HG02840 (cell line): ENCODE data around the gene SOX4.

Experiments
- ATAC-seq: cut with Tn5 transposase; IDR thresholded peaks from one replicate; pipeline ENCODE4 v1.9.1; 2021; ENCODE audit warnings: mild to moderate bottlenecking, moderate library complexity, moderate number of reproducible peaks; ENCODE audit not compliant: unreplicated experiment, low FRiP score

SOX4 gene

DNA sequence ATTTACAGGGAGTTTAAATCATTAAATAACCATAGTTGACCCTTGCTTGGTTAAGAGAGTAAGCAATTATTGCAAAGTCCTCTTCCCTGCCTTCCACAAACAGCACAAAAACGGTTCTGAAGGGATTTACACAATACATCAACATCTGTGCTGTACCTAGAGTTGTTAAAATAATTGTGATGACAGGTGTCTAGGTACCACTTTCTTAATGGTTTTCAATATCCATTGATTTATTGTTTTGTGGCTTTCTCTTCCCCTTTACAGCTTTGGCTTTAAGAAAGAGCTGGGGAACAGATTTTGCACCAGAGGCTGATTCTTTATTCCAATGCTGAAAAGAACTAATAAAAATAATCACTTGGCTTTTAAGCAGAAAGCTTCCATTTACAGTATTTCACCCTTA lies 598 bp upstream of the SOX4 start:
- ATAC-seq = no peak

GRCh38 chr6:21593927-21594415 lies 420 bp downstream of the SOX4 start:
- peak; percentile 3 for ATAC-seq

DNA sequence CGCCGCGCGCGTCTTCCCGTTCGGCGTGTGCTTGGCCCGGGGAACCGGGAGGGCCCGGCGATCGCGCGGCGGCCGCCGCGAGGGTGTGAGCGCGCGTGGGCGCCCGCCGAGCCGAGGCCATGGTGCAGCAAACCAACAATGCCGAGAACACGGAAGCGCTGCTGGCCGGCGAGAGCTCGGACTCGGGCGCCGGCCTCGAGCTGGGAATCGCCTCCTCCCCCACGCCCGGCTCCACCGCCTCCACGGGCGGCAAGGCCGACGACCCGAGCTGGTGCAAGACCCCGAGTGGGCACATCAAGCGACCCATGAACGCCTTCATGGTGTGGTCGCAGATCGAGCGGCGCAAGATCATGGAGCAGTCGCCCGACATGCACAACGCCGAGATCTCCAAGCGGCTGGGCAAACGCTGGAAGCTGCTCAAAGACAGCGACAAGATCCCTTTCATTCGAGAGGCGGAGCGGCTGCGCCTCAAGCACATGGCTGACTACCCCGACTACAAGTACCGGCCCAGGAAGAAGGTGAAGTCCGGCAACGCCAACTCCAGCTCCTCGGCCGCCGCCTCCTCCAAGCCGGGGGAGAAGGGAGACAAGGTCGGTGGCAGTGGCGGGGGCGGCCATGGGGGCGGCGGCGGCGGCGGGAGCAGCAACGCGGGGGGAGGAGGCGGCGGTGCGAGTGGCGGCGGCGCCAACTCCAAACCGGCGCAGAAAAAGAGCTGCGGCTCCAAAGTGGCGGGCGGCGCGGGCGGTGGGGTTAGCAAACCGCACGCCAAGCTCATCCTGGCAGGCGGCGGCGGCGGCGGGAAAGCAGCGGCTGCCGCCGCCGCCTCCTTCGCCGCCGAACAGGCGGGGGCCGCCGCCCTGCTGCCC lies 1.1 kb downstream of the SOX4 start:
- no peak for ATAC-seq

- no peak for ATAC-seq
These were observed 2.0 kb downstream of the SOX4 start for GRCh38 chr6:21595285-21596144.

DNA sequence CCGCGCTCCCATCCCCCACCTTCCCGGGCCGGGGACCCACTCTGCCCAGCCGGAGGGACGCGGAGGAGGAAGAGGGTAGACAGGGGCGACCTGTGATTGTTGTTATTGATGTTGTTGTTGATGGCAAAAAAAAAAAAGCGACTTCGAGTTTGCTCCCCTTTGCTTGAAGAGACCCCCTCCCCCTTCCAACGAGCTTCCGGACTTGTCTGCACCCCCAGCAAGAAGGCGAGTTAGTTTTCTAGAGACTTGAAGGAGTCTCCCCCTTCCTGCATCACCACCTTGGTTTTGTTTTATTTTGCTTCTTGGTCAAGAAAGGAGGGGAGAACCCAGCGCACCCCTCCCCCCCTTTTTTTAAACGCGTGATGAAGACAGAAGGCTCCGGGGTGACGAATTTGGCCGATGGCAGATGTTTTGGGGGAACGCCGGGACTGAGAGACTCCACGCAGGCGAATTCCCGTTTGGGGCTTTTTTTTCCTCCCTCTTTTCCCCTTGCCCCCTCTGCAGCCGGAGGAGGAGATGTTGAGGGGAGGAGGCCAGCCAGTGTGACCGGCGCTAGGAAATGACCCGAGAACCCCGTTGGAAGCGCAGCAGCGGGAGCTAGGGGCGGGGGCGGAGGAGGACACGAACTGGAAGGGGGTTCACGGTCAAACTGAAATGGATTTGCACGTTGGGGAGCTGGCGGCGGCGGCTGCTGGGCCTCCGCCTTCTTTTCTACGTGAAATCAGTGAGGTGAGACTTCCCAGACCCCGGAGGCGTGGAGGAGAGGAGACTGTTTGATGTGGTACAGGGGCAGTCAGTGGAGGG lies 2.8 kb downstream of the SOX4 start:
- no peak for ATAC-seq

DNA sequence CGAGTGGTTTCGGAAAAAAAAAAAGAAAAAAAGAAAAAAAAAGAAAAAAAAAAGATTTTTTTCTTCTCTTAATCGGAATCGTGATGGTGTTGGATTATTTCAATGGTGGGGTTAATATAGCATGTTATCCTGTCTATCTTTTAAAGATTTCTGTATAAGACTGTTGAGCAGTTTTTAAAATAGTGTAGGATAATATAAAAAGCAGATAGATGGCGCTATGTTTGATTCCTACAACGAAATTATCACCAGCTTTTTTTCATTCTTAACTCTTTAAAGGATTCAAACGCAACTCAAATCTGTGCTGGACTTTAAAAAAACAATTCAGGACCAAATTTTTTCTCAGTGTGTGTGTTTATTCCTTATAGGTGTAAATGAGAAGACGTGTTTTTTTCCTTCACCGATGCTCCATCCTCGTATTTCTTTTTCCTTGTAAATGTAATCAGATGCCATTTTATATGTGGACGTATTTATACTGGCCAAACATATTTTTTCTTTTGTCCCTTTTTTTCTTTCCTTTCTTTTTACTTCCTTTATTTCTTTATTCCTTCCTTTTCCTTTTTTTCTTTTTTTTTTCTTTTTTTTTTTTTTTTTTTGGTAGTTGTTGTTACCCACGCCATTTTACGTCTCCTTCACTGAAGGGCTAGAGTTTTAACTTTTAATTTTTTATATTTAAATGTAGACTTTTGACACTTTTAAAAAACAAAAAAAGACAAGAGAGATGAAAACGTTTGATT lies 3.6 kb downstream of the SOX4 start:
- no peak for ATAC-seq

GRCh38 chr6:21597801-21598673 lies 4.5 kb downstream of the SOX4 start:
- no peak for ATAC-seq

DNA sequence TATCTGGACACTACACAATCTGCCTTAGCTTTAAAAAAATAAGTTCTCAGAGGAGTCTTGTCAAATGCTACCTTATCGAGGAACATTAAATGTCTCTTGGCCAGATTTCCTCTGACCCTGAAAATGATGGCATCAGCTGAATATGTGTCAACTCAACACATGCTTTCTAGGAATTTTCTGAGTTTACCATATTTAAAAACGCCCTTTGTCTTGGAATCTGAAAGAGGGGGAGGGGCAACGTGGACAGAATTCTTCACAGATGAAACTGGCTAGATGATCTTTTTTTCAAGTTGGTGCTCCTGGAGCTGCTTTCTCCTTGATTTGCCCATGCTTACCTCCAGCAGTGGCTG lies 5.1 kb downstream of the SOX4 start:
- ATAC-seq = no peak

DNA sequence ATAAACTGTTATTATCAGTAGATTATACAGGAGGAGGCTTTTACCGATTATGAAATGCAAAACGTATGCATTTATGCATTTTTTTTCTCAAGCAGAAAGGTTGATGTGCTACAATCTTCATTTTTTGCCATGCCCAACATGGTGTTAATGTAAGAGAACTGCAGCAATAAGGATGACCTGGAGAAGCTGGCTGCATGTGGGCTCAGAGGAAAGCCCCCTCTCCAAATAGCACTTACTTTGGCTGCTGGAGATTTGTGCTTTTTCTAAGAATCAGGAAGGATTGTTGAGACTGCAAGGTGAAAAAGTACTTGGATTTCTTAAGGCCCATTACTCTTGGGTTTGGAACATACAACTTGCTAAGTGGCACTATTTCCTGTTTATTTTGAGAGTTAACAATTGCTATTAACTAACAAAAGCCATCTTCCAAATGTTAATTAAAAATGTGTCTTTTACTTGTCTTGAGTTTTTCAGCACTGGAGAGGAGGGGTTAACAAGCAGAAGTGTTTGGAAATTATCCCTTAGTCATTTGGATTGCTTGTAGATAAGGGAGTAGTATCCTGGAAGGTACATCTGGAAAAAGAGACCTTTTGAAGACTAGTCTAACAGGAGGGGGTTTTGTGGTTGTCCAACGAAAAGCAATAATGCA lies 5.6 kb downstream of the SOX4 start:
- ATAC-seq = no peak

- ATAC-seq = no peak
These were observed 7.9 kb downstream of the SOX4 start for GRCh38 chr6:21601339-21601923.

DNA sequence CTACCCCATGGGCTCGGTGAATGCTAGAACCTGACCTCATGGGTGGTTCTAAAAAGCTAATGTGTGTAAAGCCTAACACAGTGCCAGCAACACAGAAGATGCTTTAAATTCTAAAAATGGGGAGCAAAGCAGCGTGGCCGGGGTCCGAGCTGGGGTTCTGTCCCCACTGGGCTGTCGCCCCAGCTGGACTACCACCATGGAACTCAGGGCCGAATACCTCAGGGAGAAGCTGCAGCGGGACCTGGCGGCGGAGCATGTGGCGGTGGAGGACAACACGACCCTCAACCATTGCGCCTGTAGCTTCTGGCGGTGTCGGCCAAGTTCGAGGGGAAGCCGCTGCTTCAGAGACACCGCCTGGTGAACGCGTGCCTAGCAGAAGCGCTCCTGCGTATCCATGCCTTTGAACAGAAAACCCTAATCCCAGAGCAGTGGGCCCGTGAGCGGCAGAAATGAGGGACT lies 8.4 kb downstream of the SOX4 start:
- ATAC-seq = no peak

DNA sequence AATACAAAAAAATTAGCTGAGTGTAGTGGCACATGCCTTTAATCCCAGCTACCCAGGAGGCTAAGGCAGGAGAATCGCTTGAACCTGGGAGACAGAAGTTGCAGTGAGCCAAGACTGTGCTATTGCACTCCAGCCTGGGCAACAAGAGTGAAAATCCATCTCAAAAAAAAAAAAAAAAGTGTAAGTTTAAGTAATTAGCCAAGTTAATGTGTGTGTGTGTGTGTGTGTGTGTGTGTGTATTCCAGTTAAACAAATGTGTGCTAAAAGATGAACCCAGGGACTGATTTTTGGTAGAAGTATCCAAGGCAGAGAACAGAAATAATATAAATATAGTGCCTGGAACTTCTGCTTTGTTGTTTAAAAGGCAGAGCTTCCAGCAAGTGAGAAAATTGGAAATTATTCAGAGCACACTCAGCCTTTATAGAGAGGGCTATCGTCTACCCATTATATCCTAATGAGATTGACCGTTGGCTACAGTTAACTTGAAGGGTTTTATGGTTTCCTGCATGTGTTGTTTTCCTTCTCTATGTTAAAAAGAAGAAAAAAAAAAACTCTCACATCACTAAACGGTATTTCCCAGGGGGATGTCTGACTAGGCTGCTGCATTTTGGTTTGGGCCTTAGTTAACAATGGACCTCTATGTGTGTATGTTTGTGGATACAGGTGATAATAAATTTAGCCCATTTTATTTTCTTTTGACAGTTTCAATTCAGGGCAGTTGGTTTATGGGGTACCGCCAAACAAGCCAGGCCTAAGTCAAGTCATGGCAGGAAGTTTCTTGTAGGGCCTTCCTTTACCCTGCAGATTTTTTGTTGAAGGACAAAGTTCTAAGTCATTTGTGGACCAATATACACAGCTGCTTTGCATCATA lies 9.8 kb downstream of the SOX4 start:
- ATAC-seq = no peak

DNA sequence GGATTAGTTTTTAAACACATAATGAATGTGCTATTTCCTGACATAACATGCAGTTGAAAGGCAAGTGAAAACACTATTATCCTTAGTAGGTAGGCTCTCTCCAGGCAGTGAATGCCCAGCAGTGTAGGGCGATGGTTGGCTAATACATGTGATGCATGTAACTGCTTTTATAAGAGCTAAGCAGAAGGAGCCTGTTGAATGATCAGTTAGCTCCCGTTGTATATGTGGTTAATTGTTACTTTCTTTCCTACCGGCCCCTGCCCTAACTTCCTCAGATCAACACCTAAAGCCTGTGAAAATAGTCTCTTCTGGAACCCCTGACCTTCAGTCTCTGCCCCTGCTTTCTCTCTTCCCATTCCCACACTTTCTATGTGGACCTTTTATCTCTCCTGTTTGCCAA lies 10.5 kb downstream of the SOX4 start:
- no peak for ATAC-seq

DNA sequence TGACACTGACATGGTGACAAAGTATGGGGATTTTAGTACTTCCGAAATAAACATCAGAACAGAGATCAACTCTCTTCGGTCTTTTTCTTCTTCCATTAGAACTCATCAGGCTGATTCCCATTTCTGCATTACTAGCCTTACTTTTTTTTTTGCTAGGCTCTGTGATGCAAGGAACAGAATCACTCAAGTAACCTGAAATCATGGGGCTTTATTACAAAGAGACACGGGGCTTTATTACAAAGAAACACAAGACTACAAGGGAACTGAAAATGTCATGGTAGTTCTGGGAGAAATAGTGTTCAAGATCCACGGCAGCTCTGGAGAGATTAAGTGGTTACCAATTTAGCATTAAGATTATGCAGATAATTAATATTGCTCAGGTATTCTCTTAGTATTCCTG lies 11.6 kb downstream of the SOX4 start:
- no peak for ATAC-seq

DNA sequence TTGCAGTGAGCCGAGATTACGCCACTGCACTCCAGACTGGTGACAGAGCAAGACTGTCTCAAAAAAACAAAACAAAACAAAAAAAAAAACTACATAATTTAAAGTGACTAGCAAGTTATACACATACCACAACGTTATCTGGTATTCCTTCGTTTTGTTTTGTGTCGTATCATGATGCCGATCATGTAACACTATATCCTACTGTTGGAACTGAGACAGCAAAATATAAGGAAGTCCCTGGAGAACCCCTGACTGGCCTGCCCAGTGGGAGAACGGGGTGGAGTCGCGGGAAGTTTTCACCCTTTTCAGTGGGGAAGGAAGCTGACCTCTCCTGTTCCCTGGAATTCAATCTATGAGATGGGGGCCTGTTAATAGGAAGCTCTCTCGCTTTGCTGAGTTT lies 15.1 kb downstream of the SOX4 start:
- ATAC-seq = no peak

GRCh38 chr6:21609881-21610329 lies 16.4 kb downstream of the SOX4 start:
- ATAC-seq = no peak

GRCh38 chr6:21610341-21610740 lies 16.8 kb downstream of the SOX4 start:
- peak; percentile 78 for ATAC-seq
